ENCODE data around the gene MLLT6. TPM values are rescaled to one million over a fixed set of nuclear protein-coding genes. Genes with fewer than 3 reads are reported as not detected.

MLLT6 gene
- total and polyA plus RNA-seq, 2 of the 13 experiments (the other 11 are each of a cell fraction or from before 2014, with no cell fraction given): 50.7 to 69.5 TPM

DNA sequence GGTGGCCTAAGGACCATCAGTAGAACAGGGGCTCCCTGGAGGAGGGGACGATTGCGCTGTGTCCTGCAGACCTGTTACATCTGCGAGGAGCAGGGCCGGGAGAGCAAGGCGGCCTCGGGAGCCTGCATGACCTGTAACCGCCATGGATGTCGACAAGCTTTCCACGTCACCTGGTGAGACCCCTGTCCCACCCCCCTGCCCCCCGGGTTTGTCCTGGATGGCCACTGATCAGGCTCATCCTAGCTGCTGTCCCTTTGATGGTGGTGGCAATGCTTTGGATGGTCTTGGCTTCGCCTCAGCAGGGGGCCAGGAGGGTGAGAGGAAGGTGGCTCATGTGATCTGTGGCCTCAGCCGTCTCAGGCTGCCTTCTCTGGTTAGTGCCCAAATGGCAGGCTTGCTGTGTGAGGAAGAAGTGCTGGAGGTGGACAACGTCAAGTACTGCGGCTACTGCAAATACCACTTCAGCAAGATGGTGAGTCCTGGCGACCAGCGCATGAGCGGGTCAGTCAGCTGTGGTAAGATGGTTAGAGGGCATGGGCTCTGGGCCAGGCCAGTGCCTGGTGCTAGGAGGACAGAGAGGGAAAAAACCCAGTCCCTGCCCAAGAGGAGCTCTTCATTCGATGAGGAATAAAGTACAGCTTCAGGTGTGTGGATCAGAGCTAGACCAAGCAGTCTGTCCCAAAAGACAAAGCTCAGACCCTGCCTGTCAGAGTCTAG lies 4.2 kb downstream of the MLLT6 start (continued):
- TF ChIP-seq, protein P1, sequence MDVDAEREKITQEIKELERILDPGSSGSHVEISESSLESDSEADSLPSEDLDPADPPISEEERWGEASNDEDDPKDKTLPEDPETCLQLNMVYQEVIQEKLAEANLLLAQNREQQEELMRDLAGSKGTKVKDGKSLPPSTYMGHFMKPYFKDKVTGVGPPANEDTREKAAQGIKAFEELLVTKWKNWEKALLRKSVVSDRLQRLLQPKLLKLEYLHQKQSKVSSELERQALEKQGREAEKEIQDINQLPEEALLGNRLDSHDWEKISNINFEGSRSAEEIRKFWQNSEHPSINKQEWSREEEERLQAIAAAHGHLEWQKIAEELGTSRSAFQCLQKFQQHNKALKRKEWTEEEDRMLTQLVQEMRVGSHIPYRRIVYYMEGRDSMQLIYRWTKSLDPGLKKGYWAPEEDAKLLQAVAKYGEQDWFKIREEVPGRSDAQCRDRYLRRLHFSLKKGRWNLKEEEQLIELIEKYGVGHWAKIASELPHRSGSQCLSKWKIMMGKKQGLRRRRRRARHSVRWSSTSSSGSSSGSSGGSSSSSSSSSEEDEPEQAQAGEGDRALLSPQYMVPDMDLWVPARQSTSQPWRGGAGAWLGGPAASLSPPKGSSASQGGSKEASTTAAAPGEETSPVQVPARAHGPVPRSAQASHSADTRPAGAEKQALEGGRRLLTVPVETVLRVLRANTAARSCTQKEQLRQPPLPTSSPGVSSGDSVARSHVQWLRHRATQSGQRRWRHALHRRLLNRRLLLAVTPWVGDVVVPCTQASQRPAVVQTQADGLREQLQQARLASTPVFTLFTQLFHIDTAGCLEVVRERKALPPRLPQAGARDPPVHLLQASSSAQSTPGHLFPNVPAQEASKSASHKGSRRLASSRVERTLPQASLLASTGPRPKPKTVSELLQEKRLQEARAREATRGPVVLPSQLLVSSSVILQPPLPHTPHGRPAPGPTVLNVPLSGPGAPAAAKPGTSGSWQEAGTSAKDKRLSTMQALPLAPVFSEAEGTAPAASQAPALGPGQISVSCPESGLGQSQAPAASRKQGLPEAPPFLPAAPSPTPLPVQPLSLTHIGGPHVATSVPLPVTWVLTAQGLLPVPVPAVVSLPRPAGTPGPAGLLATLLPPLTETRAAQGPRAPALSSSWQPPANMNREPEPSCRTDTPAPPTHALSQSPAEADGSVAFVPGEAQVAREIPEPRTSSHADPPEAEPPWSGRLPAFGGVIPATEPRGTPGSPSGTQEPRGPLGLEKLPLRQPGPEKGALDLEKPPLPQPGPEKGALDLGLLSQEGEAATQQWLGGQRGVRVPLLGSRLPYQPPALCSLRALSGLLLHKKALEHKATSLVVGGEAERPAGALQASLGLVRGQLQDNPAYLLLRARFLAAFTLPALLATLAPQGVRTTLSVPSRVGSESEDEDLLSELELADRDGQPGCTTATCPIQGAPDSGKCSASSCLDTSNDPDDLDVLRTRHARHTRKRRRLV (CRISPR knock-in tag; IDR thresholded peaks at IDR 0.05): no peak
- TF ChIP-seq HMG20A (CRISPR knock-in tag; IDR thresholded peaks at IDR 0.05; ENCODE audit: borderline replicate concordance): no peak
- TF ChIP-seq ATM (IDR thresholded peaks at IDR 0.05; ENCODE audit: borderline replicate concordance): no peak
- TF ChIP-seq RARA (CRISPR knock-in tag; IDR thresholded peaks at IDR 0.05): no peak
- TF ChIP-seq MED8 (CRISPR knock-in tag; IDR thresholded peaks at IDR 0.05; ENCODE audit: insufficient replicate concordance): peak; percentile 24
- peak; percentile 36 for TF ChIP-seq AGO1 (IDR thresholded peaks at IDR 0.05; ENCODE audit: low read depth, low read length, poor library complexity, severe bottlenecking)
- TF ChIP-seq CBX2 (IDR thresholded peaks at IDR 0.05; ENCODE audit: low read depth, low read length): no peak
- TF ChIP-seq CBX2 (CRISPR knock-in tag; IDR thresholded peaks at IDR 0.05; ENCODE audit: low read depth): no peak
- TF ChIP-seq, protein P2, sequence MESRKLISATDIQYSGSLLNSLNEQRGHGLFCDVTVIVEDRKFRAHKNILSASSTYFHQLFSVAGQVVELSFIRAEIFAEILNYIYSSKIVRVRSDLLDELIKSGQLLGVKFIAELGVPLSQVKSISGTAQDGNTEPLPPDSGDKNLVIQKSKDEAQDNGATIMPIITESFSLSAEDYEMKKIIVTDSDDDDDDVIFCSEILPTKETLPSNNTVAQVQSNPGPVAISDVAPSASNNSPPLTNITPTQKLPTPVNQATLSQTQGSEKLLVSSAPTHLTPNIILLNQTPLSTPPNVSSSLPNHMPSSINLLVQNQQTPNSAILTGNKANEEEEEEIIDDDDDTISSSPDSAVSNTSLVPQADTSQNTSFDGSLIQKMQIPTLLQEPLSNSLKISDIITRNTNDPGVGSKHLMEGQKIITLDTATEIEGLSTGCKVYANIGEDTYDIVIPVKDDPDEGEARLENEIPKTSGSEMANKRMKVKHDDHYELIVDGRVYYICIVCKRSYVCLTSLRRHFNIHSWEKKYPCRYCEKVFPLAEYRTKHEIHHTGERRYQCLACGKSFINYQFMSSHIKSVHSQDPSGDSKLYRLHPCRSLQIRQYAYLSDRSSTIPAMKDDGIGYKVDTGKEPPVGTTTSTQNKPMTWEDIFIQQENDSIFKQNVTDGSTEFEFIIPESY (CRISPR knock-in tag; IDR thresholded peaks at IDR 0.05): 0 out of 2 replicates have a peak, but pooled peaks have one; percentile 16
- TF ChIP-seq, protein P3, sequence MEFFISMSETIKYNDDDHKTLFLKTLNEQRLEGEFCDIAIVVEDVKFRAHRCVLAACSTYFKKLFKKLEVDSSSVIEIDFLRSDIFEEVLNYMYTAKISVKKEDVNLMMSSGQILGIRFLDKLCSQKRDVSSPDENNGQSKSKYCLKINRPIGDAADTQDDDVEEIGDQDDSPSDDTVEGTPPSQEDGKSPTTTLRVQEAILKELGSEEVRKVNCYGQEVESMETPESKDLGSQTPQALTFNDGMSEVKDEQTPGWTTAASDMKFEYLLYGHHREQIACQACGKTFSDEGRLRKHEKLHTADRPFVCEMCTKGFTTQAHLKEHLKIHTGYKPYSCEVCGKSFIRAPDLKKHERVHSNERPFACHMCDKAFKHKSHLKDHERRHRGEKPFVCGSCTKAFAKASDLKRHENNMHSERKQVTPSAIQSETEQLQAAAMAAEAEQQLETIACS (CRISPR knock-in tag; IDR thresholded peaks at IDR 0.05): no peak
- no peak for TF ChIP-seq ZNF737 (CRISPR knock-in tag; IDR thresholded peaks at IDR 0.05; ENCODE audit: borderline replicate concordance)
- no peak for TF ChIP-seq NRL (CRISPR knock-in tag; IDR thresholded peaks at IDR 0.05; ENCODE audit: borderline replicate concordance)
- no peak for TF ChIP-seq ZNF891 (CRISPR knock-in tag; IDR thresholded peaks at IDR 0.05)
- no peak for TF ChIP-seq ZNF782 (CRISPR knock-in tag; IDR thresholded peaks at IDR 0.05; ENCODE audit: borderline replicate concordance)
- TF ChIP-seq ZFP37 (CRISPR knock-in tag; IDR thresholded peaks at IDR 0.05; ENCODE audit: borderline replicate concordance): no peak
- no peak for TF ChIP-seq ZNF430 (CRISPR knock-in tag; IDR thresholded peaks at IDR 0.05)
- no peak for TF ChIP-seq RFX5 (IDR thresholded peaks at IDR 0.05; ENCODE audit: low read depth, low read length)
- TF ChIP-seq, protein P4, sequence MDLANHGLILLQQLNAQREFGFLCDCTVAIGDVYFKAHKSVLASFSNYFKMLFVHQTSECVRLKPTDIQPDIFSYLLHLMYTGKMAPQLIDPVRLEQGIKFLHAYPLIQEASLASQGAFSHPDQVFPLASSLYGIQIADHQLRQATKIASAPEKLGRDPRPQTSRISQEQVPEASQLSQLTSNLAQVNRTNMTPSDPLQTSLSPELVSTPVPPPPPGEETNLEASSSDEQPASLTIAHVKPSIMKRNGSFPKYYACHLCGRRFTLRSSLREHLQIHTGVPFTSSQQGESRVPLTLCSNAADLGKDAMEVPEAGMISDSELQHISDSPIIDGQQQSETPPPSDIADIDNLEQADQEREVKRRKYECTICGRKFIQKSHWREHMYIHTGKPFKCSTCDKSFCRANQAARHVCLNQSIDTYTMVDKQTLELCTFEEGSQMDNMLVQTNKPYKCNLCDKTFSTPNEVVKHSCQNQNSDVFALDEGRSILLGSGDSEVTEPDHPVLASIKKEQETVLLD (CRISPR knock-in tag; IDR thresholded peaks at IDR 0.05; ENCODE audit: low read depth): no peak
- TF ChIP-seq ZNF672 (CRISPR knock-in tag; IDR thresholded peaks at IDR 0.05): no peak
- no peak for TF ChIP-seq ZNF660 (CRISPR knock-in tag; IDR thresholded peaks at IDR 0.05; ENCODE audit: borderline replicate concordance, low read depth)
- TF ChIP-seq SRSF1 (optimal IDR thresholded peaks at IDR 0.05; ENCODE audit: low read depth, low read length): peak; percentile 46

Measured in HepG2 (cell line).